Measurements from ENCODE around the gene IKZF1.

- TF ChIP-seq CTCF (IDR thresholded peaks at IDR 0.05; ENCODE audit: low read depth, low read length) (no peak), EZH2phosphoT487 (IDR thresholded peaks at IDR 0.05; ENCODE audit: low read depth) (no peak)
Measured at GRCh38 chr7:50358779-50359178, 54.3 kb downstream of the IKZF1 start.

All from OCI-LY3 (cell line).